OCI-LY3 (cell line): ENCODE measurements around the gene DCP2.

Source experiments
- EZH2phosphoT487 ChIP-seq: fragments of 200-600 bp; shearing (Covaris generic); IDR thresholded peaks from 2 replicates; pipeline ENCODE4 v1.6.1; 2018; ENCODE audit warnings: antibody characterized with exemption, mixed run types, low read depth
- TF ChIP-seq, protein P1 (sequence below): fragments of 200-600, 300-600 bp; sonication (generic); IDR thresholded peaks from 2 replicates; pipeline ENCODE4 v1.5.1; 2014; ENCODE audit warnings: antibody characterized with exemption, low read length, low read depth

DNA sequence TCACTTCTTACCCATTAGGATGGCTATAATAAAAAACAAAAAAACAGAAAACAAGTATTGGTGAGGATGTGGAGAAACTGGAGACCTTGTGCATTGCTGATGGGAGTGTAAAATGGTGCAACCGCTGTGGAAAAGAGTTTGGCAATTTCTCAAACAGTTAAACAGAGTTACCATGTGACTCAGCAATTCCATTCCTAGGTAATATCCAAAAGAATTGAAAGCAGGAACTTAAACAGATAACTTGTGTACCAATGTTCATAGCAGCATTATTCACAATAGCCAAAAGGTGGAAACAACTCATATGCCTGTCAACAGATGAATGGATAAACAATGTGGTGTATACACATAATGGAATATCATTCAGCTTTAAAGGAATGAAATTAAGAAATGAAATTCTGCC lies 28.9 kb downstream of the DCP2 start:
- TF ChIP-seq, protein P1, sequence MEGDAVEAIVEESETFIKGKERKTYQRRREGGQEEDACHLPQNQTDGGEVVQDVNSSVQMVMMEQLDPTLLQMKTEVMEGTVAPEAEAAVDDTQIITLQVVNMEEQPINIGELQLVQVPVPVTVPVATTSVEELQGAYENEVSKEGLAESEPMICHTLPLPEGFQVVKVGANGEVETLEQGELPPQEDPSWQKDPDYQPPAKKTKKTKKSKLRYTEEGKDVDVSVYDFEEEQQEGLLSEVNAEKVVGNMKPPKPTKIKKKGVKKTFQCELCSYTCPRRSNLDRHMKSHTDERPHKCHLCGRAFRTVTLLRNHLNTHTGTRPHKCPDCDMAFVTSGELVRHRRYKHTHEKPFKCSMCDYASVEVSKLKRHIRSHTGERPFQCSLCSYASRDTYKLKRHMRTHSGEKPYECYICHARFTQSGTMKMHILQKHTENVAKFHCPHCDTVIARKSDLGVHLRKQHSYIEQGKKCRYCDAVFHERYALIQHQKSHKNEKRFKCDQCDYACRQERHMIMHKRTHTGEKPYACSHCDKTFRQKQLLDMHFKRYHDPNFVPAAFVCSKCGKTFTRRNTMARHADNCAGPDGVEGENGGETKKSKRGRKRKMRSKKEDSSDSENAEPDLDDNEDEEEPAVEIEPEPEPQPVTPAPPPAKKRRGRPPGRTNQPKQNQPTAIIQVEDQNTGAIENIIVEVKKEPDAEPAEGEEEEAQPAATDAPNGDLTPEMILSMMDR, result no peak
- no peak for TF ChIP-seq EZH2phosphoT487
